A549 (cell line): ENCODE measurements around the gene BPIFB1. TPM values are rescaled to one million over a fixed set of nuclear protein-coding genes. Genes with fewer than 3 reads are reported as not detected.

Experiments
- ATAC-seq, 2 experiments: fragments of 200-7000 bp in 1 of 2; fragments of >200 bp in 1 of 2; cut with Nextera tagmentation in 1 of 2; cut with Tn5 transposase in 1 of 2; 3 replicates each; pipeline versions ENCODE4 v1.8.0 to v1.9.1; 2018 to 2020; ENCODE audit warnings: mild to moderate bottlenecking in 1 of 2, moderate library complexity in 1 of 2
- CTCF ChIA-PET: fragments of 300-600 bp; sonication (Branson Sonifier 250); formaldehyde crosslinking; extraction: SDS; loops from one replicate; lab custom pipeline; 2021; ENCODE audit warnings: antibody characterized with exemption, inconsistent platforms; lab: Yijun Ruan, JAX
- POLR2A ChIA-PET: fragments of 350-600 bp; formaldehyde crosslinking; extraction: SDS; loops from one replicate; lab custom pipeline; 2021; ENCODE audit warnings: antibody characterized with exemption, inconsistent platforms; lab: Yijun Ruan, JAX
- DNase-seq, 2 experiments: peaks; one replicate each; pipeline versions ENCODE4 v3.0.0 to v3.0.0-alpha.2; 2011 to 2016; ENCODE audit warnings: low read depth in 1 of 2, low spot score in 1 of 2
- FAIRE-seq: peaks from 2 replicates; lab custom pipeline; 2011; peaks lifted over from hg19 to GRCh38; lab: Jason Lieb, UNC
- H3K27ac ChIP-seq, 2 experiments: fragments of >200 bp; sonication (Bioruptor Twin); formaldehyde crosslinking; 3 replicates each; pipeline ENCODE4 v1.5.1; 2016 to 2017
- H3K4me1 ChIP-seq: fragments of >200 bp; sonication (Bioruptor Twin); formaldehyde crosslinking; 3 replicates; pipeline ENCODE4 v1.6.1; 2016
- H3K4me2 ChIP-seq: fragments of >200 bp; sonication (Bioruptor Twin); formaldehyde crosslinking; 3 replicates; pipeline ENCODE4 v1.6.1; 2016
- H3K4me3 ChIP-seq: fragments of >200 bp; sonication (Bioruptor Twin); formaldehyde crosslinking; 3 replicates; pipeline ENCODE4 v1.5.1; 2016
- H3K9me3 ChIP-seq: fragments of >200 bp; sonication (Bioruptor Twin); formaldehyde crosslinking; 3 replicates; pipeline ENCODE4 v1.6.1; 2016
- BHLHE40 ChIP-seq: IDR thresholded peaks from 2 replicates; pipeline ENCODE4 v1.6.1; 2012; ENCODE audit warnings: low read depth, low read length, inconsistent platforms
- CBX2 ChIP-seq: fragments of 200-600 bp; sonication (generic); IDR thresholded peaks from 2 replicates; pipeline ENCODE4 v1.6.1; 2016; ENCODE audit warnings: low read depth, mild to moderate bottlenecking, borderline replicate concordance
- CBX8 ChIP-seq: fragments of 200-600 bp; sonication (generic); IDR thresholded peaks from 2 replicates; pipeline ENCODE4 v1.6.1; 2016
- CHD4 ChIP-seq: fragments of 200-600 bp; sonication (generic); IDR thresholded peaks from 2 replicates; pipeline ENCODE4 v1.6.1; 2016; ENCODE audit warnings: antibody characterized with exemption, mild to moderate bottlenecking, borderline replicate concordance
- EHMT2 ChIP-seq: fragments of 200-600 bp; sonication (generic); IDR thresholded peaks from 2 replicates; pipeline ENCODE4 v1.6.1; 2016; ENCODE audit warnings: antibody characterized with exemption, low read depth, mild to moderate bottlenecking, moderate library complexity
- EP300 ChIP-seq, 2 experiments: fragments of >200 bp; sonication (Bioruptor Twin); formaldehyde crosslinking; IDR thresholded peaks; 2 replicates in 1 of 2; 3 replicates in 1 of 2; pipeline ENCODE4 v1.6.1; 2016 to 2017
- GATA3 ChIP-seq: IDR thresholded peaks from 2 replicates; pipeline ENCODE4 v1.6.1; 2012; ENCODE audit warnings: borderline replicate concordance
- HOXA7 ChIP-seq: fragments of 250-450 bp; sonication (Bioruptor Pico); IDR thresholded peaks from 2 replicates; pipeline ENCODE4 v1.5.0; 2020; ENCODE audit warnings: mild to moderate bottlenecking, moderate library complexity
- JUNB ChIP-seq: fragments of >200 bp; sonication (Bioruptor Twin); formaldehyde crosslinking; IDR thresholded peaks from 2 replicates; pipeline ENCODE4 v1.6.1; 2016
- KDM5A ChIP-seq: fragments of 200-600 bp; sonication (generic); IDR thresholded peaks from 2 replicates; pipeline ENCODE4 v1.6.1; 2016; ENCODE audit warnings: antibody characterized with exemption, mild to moderate bottlenecking
- MAZ ChIP-seq: fragments of 150-350 bp; IDR thresholded peaks from 2 replicates; pipeline ENCODE4 v1.6.1; 2014; ENCODE audit warnings: antibody characterized with exemption, low read depth, low read length, borderline replicate concordance
- NPAS2 ChIP-seq: fragments of 250-450 bp; sonication (Bioruptor Pico); IDR thresholded peaks from 2 replicates; pipeline ENCODE4 v1.8.0; 2022; ENCODE audit warnings: mild to moderate bottlenecking, moderate library complexity, borderline replicate concordance
- PHF8 ChIP-seq: fragments of 200-600 bp; sonication (generic); IDR thresholded peaks from 2 replicates; pipeline ENCODE4 v1.6.1; 2016; ENCODE audit warnings: low read depth, mild to moderate bottlenecking, antibody characterized with exemption, moderate library complexity, borderline replicate concordance
- POLR2A ChIP-seq: IDR thresholded peaks from 2 replicates; pipeline ENCODE4 v1.6.1; 2012; ENCODE audit warnings: mild to moderate bottlenecking, low read length
- REST ChIP-seq: fragments of 200-600 bp; sonication (generic); IDR thresholded peaks from 2 replicates; pipeline ENCODE4 v1.6.1; 2016; ENCODE audit warnings: antibody characterized with exemption, mild to moderate bottlenecking, moderate library complexity
- RFX5 ChIP-seq: fragments of 450-650 bp; IDR thresholded peaks from 2 replicates; pipeline ENCODE4 v1.7.1; 2014; ENCODE audit warnings: antibody characterized with exemption, mild to moderate bottlenecking, moderate library complexity
- SMC3 ChIP-seq: fragments of >200 bp; sonication (Bioruptor Twin); formaldehyde crosslinking; IDR thresholded peaks from 3 replicates; pipeline ENCODE4 v1.6.1; 2018; ENCODE audit warnings: inconsistent platforms
- SREBF2 ChIP-seq: fragments of 450-650 bp; IDR thresholded peaks from 2 replicates; pipeline ENCODE4 v1.6.1; 2014; ENCODE audit warnings: mild to moderate bottlenecking, moderate library complexity
- TFCP2L1 ChIP-seq: fragments of 250-450 bp; sonication (Bioruptor Pico); IDR thresholded peaks from 2 replicates; pipeline ENCODE4 v1.5.0; 2021; ENCODE audit warnings: mild to moderate bottlenecking
- ZC3H11A ChIP-seq: fragments of 450-650 bp; IDR thresholded peaks from 2 replicates; pipeline ENCODE4 v1.6.1; 2014; ENCODE audit warnings: antibody characterized with exemption, mild to moderate bottlenecking
- ZNF302 ChIP-seq: fragments of 250-450 bp; sonication (Bioruptor Pico); IDR thresholded peaks from 2 replicates; pipeline ENCODE4 v1.9.0; 2021; ENCODE audit warnings: inconsistent platforms, mild to moderate bottlenecking, moderate library complexity
- WGBS: methylation state at CpG from one replicate; pipeline ENCODE4 v1.1.6; 2017; ENCODE audit errors: missing lambda C conversion rate; 5-methylcytosine and 5-hydroxymethylcytosine counted together
- polyA plus RNA-seq, 4 experiments: library from polyadenylated mRNA; depleted of rRNA in 3 of 4; stranded (reverse); fragments of >200 nt; fragmentation: RNase III in 1 of 4; extraction: RNeasy Plus Mini Kit Qiagen cat#74134 plus additional on column Dnase treatment in 1 of 4; gene quantifications; 2 replicates in 3 of 4; 3 replicates in 1 of 4; pipeline ENCODE4 v1.2.3, GENCODE V29; 2011 to 2017
- TF ChIP-seq, protein P1 (sequence below): fragments of 250-450 bp; sonication (Bioruptor Pico); IDR thresholded peaks from 2 replicates; pipeline ENCODE4 v1.5.0; 2021; ENCODE audit warnings: mild to moderate bottlenecking, moderate library complexity, borderline replicate concordance
- TF ChIP-seq, protein P2 (sequence below): IDR thresholded peaks from 2 replicates; pipeline ENCODE4 v1.6.1; 2012

BPIFB1 gene
- polyA plus RNA-seq, 2 of the 4 experiments (the other 2 are of a cell fraction) = 0.18 TPM; not detected in 1

DNA sequence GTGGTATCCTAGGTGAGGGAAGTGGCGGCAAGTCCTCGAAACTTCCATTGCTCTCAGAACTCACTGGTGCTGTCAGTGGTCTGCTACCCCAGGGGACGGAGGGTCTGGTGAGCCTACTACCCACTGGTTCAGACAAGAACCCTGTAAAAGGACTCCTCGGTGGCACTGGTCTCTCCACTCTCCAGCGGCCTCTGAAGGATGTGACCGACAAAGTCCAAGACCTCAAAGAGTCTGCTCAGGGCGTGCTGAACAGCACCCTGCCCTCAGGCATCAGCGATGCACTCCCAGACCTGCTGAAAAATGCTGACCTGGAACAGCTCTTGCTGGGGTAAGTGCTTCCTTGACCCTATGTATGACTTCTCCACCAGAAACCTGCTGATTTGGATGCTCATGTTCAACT lies 66.5 kb downstream of the BPIFB1 start (continued):
- TF ChIP-seq REST (no peak), SREBF2 (no peak), CHD4 (no peak)

- CTCF ChIA-PET = no interaction called here
- Histone ChIP-seq H3K9me3 (no peaks in the 10 kb centered on the region), H3K4me1 (no peaks in the 10 kb centered on the region), H3K27ac (no peak overlapping the region)
- TF ChIP-seq BHLHE40 (no peak), NPAS2 (CRISPR knock-in tag) (no peak), CBX2 (no peak), JUNB (no peak), EHMT2 (no peak)
- TF ChIP-seq, protein P1, sequence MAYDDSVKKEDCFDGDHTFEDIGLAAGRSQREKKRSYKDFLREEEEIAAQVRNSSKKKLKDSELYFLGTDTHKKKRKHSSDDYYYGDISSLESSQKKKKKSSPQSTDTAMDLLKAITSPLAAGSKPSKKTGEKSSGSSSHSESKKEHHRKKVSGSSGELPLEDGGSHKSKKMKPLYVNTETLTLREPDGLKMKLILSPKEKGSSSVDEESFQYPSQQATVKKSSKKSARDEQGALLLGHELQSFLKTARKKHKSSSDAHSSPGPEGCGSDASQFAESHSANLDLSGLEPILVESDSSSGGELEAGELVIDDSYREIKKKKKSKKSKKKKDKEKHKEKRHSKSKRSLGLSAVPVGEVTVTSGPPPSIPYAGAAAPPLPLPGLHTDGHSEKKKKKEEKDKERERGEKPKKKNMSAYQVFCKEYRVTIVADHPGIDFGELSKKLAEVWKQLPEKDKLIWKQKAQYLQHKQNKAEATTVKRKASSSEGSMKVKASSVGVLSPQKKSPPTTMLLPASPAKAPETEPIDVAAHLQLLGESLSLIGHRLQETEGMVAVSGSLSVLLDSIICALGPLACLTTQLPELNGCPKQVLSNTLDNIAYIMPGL = no peak
- TF ChIP-seq, all 56 proteins: peak for 0
- 58% methylated on average over 3 of the region's 3 CpGs for WGBS
- DNase-seq = no peak
- ATAC-seq = no peak
- POLR2A ChIA-PET = no interaction called here
- FAIRE-seq = no peak
- no peak overlapping the region for H3K4me3 ChIP-seq
- H3K4me2 ChIP-seq = no peak overlapping the region
Measured at GRCh38 chr20:33351696-33352095, 68.7 kb downstream of the BPIFB1 start.

GRCh38 chr20:33352258-33353012 lies 69.4 kb downstream of the BPIFB1 start:
- Histone ChIP-seq H3K4me1 (no peaks in the 10 kb centered on the region), H3K4me2 (no peak overlapping the region)
- CTCF ChIA-PET = no interaction called here
- FAIRE-seq (no peak), DNase-seq (no peak)
- WGBS = 86% methylated on average over 14 of the region's 16 CpGs
- POLR2A ChIA-PET = no interaction called here
- TF ChIP-seq POLR2A = no peak
- no peak for TF ChIP-seq GATA3
- no peak for TF ChIP-seq TFCP2L1 (CRISPR knock-in tag)
- TF ChIP-seq RFX5 = no peak
- no peak for TF ChIP-seq MAZ
- TF ChIP-seq, protein P2, sequence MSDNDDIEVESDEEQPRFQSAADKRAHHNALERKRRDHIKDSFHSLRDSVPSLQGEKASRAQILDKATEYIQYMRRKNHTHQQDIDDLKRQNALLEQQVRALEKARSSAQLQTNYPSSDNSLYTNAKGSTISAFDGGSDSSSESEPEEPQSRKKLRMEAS = no peak
- no peak for TF ChIP-seq CBX8
- no peak for TF ChIP-seq ZC3H11A
- TF ChIP-seq CBX2 = no peak
- TF ChIP-seq ZNF302 (CRISPR knock-in tag) = no peak
- TF ChIP-seq EHMT2 = no peak
- TF ChIP-seq SMC3 = no peak
- no peak for TF ChIP-seq EP300 (IDR thresholded peaks at IDR 0.05)
- no peak for TF ChIP-seq HOXA7 (CRISPR knock-in tag)
- no peak for TF ChIP-seq KDM5A
- no peak for TF ChIP-seq PHF8
- TF ChIP-seq, all 56 proteins: peak for 0
- Histone ChIP-seq H3K27ac (no peak overlapping the region), H3K4me3 (no peak overlapping the region), H3K9me3 (no peaks in the 10 kb centered on the region)
- no peak for ATAC-seq
